ENCODE results near the gene TBC1D8.
"Not testable (repeated sequence)": the region's sequence is repeated elsewhere in the genome, so short reads cannot be mapped to it uniquely, and the experiment has no call there.

TBC1D8 gene

GRCh38 chr2:101064125-101064502, 87.1 kb downstream of the TBC1D8 start:
- no peak for DNase-seq

- DNase-seq, result no peak
Measured at GRCh38 chr2:101063352-101064124, 87.6 kb downstream of the TBC1D8 start.

- DNase-seq, result no peak
Measured at GRCh38 chr2:101058386-101058785, 92.8 kb downstream of the TBC1D8 start.

GRCh38 chr2:101057051-101057933, 93.9 kb downstream of the TBC1D8 start:
- DNase-seq, result no peak

- no peak for DNase-seq
Measured at GRCh38 chr2:101053117-101053516, 98.1 kb downstream of the TBC1D8 start.

GRCh38 chr2:101052147-101052546, 99.0 kb downstream of the TBC1D8 start:
- DNase-seq, result no peak

GRCh38 chr2:101050886-101051285, 100.3 kb downstream of the TBC1D8 start:
- DNase-seq, result not testable (repeated sequence)

GRCh38 chr2:101048756-101049155, 102.4 kb downstream of the TBC1D8 start:
- DNase-seq, result no peak

- no peak for DNase-seq
Measured at GRCh38 chr2:101047774-101048173, 103.4 kb downstream of the TBC1D8 start.

GRCh38 chr2:101047075-101047766, 104.0 kb downstream of the TBC1D8 start:
- no peak for DNase-seq

- no peak for DNase-seq
Measured at GRCh38 chr2:101045330-101045729, 105.9 kb downstream of the TBC1D8 start.

- DNase-seq, result no peak
Measured at GRCh38 chr2:101041413-101041812, 109.8 kb downstream of the TBC1D8 start.

GRCh38 chr2:101040761-101041160, 110.4 kb downstream of the TBC1D8 start:
- DNase-seq, result no peak

GRCh38 chr2:101040072-101040471, 111.1 kb downstream of the TBC1D8 start:
- no peak for DNase-seq

- DNase-seq, result peak in 1 of 5 donors; percentile 53
Measured at GRCh38 chr2:101038455-101039255, 112.5 kb downstream of the TBC1D8 start.

- DNase-seq, result no peak
Measured at GRCh38 chr2:101037161-101037755, 113.9 kb downstream of the TBC1D8 start.

GRCh38 chr2:101036562-101036961, 114.6 kb downstream of the TBC1D8 start:
- no peak for DNase-seq

GRCh38 chr2:101032084-101032776, 119.0 kb downstream of the TBC1D8 start:
- no peak for DNase-seq

GRCh38 chr2:101030866-101031554, 120.2 kb downstream of the TBC1D8 start:
- no peak for DNase-seq

GRCh38 chr2:101027852-101028251, 123.3 kb downstream of the TBC1D8 start:
- DNase-seq, result no peak

Measured in T-helper 1 cell (primary cell).